Trophoblast cell (in vitro differentiated cells and primary cell): ENCODE data around the gene FRRS1L.

Experiments used
- DNase-seq, 2 donors: peaks; one replicate each; pipeline ENCODE4 v3.0.0-alpha.2; 2016
- H2AFZ ChIP-seq: 2 replicates; pipeline ENCODE4 v1.6.1; 2013; ENCODE audit warnings: low read length, moderate library complexity, mild to moderate bottlenecking; ENCODE audit not compliant: insufficient read depth, poor library complexity
- H2AK5ac ChIP-seq: 2 replicates; pipeline ENCODE4 v1.6.1; 2013; ENCODE audit warnings: mild to moderate bottlenecking, low read length
- H2BK120ac ChIP-seq: 2 replicates; pipeline ENCODE4 v1.6.1; 2013; ENCODE audit warnings: low read length, mild to moderate bottlenecking, moderate library complexity; ENCODE audit not compliant: insufficient read depth, poor library complexity
- H2BK12ac ChIP-seq: 2 replicates; pipeline ENCODE4 v1.6.1; 2013; ENCODE audit warnings: mild to moderate bottlenecking, low read length, moderate library complexity
- H2BK5ac ChIP-seq: 2 replicates; pipeline ENCODE4 v1.6.1; 2013; ENCODE audit warnings: low read length, low read depth, moderate library complexity, mild to moderate bottlenecking; ENCODE audit not compliant: poor library complexity
- H3K14ac ChIP-seq: 2 replicates; pipeline ENCODE4 v1.6.1; 2013; ENCODE audit warnings: mild to moderate bottlenecking, low read length
- H3K18ac ChIP-seq: 2 replicates; pipeline ENCODE4 v1.6.1; 2013; ENCODE audit warnings: mild to moderate bottlenecking, low read length
- H3K23ac ChIP-seq: 2 replicates; pipeline ENCODE4 v1.6.1; 2013; ENCODE audit warnings: low read length
- H3K27ac ChIP-seq: 2 replicates; pipeline ENCODE4 v1.5.1; 2013; ENCODE audit warnings: low read depth, mild to moderate bottlenecking, inconsistent platforms, low read length, moderate library complexity
- H3K27me3 ChIP-seq: 2 replicates; pipeline ENCODE4 v1.6.1; 2013; ENCODE audit warnings: inconsistent platforms, mild to moderate bottlenecking, low read length, moderate library complexity; ENCODE audit not compliant: insufficient read depth
- H3K36me3 ChIP-seq, 2 experiments: 1 replicate in 1 of 2; 2 replicates in 1 of 2; pipeline ENCODE4 v1.6.1; 2013; ENCODE audit warnings: low read length in 2 of 2, mild to moderate bottlenecking in 2 of 2, moderate library complexity in 1 of 2; ENCODE audit not compliant: insufficient read depth in 2 of 2, control insufficient read depth in 1 of 2
- H3K4ac ChIP-seq: 2 replicates; pipeline ENCODE4 v1.6.1; 2013; ENCODE audit warnings: low read depth, mild to moderate bottlenecking, low read length, moderate library complexity
- H3K4me1 ChIP-seq, 2 experiments: 1 replicate in 1 of 2; 2 replicates in 1 of 2; pipeline ENCODE4 v1.6.1; 2013; ENCODE audit warnings: low read length in 2 of 2, mild to moderate bottlenecking in 2 of 2, moderate library complexity in 1 of 2; ENCODE audit not compliant: insufficient read depth in 2 of 2, control insufficient read depth in 1 of 2
- H3K4me2 ChIP-seq: 2 replicates; pipeline ENCODE4 v1.6.1; 2013; ENCODE audit warnings: inconsistent platforms, mild to moderate bottlenecking, low read length, moderate library complexity
- H3K4me3 ChIP-seq: 2 replicates; pipeline ENCODE4 v1.5.1; 2013; ENCODE audit warnings: mild to moderate bottlenecking, low read depth, low read length, inconsistent platforms
- H3K79me1 ChIP-seq: one replicate; pipeline ENCODE4 v1.6.1; 2013; ENCODE audit warnings: low read length
- H3K79me2 ChIP-seq: 2 replicates; pipeline ENCODE4 v1.6.1; 2013; ENCODE audit warnings: low read length, mild to moderate bottlenecking; ENCODE audit not compliant: control insufficient read depth, insufficient read depth, poor library complexity
- H3K9ac ChIP-seq: 2 replicates; pipeline ENCODE4 v1.6.1; 2013; ENCODE audit warnings: mild to moderate bottlenecking, low read length
- H3K9me3 ChIP-seq: 2 replicates; pipeline ENCODE4 v1.6.1; 2013; ENCODE audit warnings: low read depth, mild to moderate bottlenecking, control low read depth, inconsistent platforms, low read length; ENCODE audit not compliant: insufficient read depth
- H4K12ac ChIP-seq: 2 replicates; pipeline ENCODE4 v1.6.1; 2013; ENCODE audit warnings: low read depth, mild to moderate bottlenecking, low read length, moderate library complexity
- H4K8ac ChIP-seq: 2 replicates; pipeline ENCODE4 v1.6.1; 2013; ENCODE audit warnings: low read depth, mild to moderate bottlenecking, low read length, moderate library complexity
- H4K91ac ChIP-seq: one replicate; pipeline ENCODE4 v1.6.1; 2013; ENCODE audit warnings: low read depth, mild to moderate bottlenecking, low read length, moderate library complexity
- WGBS: extraction: QIAGEN DNeasy Blood & Tissue Kit; methylation state at CpG from one replicate; pipeline ENCODE4 v1.1.7; 2013; ENCODE audit warnings: missing lambda C conversion rate; ENCODE audit not compliant: insufficient read length, insufficient coverage; ENCODE audit errors: extremely low coverage; 5-methylcytosine and 5-hydroxymethylcytosine counted together

Gene FRRS1L

GRCh38 chr9:109120204-109120789 is 46.8 kb downstream of the FRRS1L start:
- peak overlapping the region; percentile 39 for H3K4me2 ChIP-seq
- H3K27ac ChIP-seq, result no peak overlapping the region
- H3K9ac ChIP-seq, result no peak overlapping the region
- H3K14ac ChIP-seq, result no peak overlapping the region
- no peak overlapping the region for H3K18ac ChIP-seq
- H3K79me2 ChIP-seq, result peaks cover 20% of the 10 kb centered on the region
- H3K4me3 ChIP-seq, result no peak overlapping the region
- H3K79me1 ChIP-seq, result peaks cover 7% of the 10 kb centered on the region
- H2AK5ac ChIP-seq, result no peak overlapping the region
- H3K36me3 ChIP-seq, result no peaks in the 10 kb centered on the region
- peaks cover 3 to 12% of the 10 kb centered on the region in 2 experiments for H3K4me1 ChIP-seq
- no peak overlapping the region for H2BK12ac ChIP-seq
- peak overlapping the region; percentile 66 for H2AFZ ChIP-seq
- peak overlapping the region; percentile 80 for H4K8ac ChIP-seq
- H3K23ac ChIP-seq, result no peak overlapping the region
- no peak overlapping the region for H2BK120ac ChIP-seq
- DNase-seq, result peak; percentile 69 to 90
- H3K9me3 ChIP-seq, result no peaks in the 10 kb centered on the region
- H3K27me3 ChIP-seq, result no peaks in the 10 kb centered on the region
- WGBS, result no CpG with 5 or more reads among the region's 13 CpGs
- no peak overlapping the region for H3K4ac ChIP-seq
- H2BK5ac ChIP-seq, result no peak overlapping the region
- H4K91ac ChIP-seq, result no peak overlapping the region
- no peak overlapping the region for H4K12ac ChIP-seq

GRCh38 chr9:109119439-109120203 is 47.4 kb downstream of the FRRS1L start, which contains the start of gene TMEM245:
Gene TMEM245 (minus strand): TSS chr9:109119947. CDS start chr9:109119913, 34 bp downstream.
- Histone ChIP-seq H2BK5ac (peak within 1 kb of the TSS; percentile 47), H3K14ac (peak within 1 kb of the TSS; percentile 71), H3K4ac (peak within 1 kb of the TSS; percentile 31), H4K8ac (peak within 1 kb of the TSS; percentile 80), H3K27me3 (no peaks in the 10 kb centered on the region), H3K23ac (no peak within 1 kb of the TSS), H4K12ac (peak within 1 kb of the TSS; percentile 49), H3K79me2 (peaks cover 20% of the 10 kb centered on the region), H2AK5ac (no peak within 1 kb of the TSS), H3K4me2 (peak within 1 kb of the TSS; percentile 69), H3K4me3 (peak within 1 kb of the TSS; percentile 91), H3K18ac (peak within 1 kb of the TSS; percentile 50), H2AFZ (peak within 1 kb of the TSS; percentile 75), H3K9me3 (no peaks in the 10 kb centered on the region), H3K9ac (peak within 1 kb of the TSS; percentile 99), H3K36me3 (no peaks in the 10 kb centered on the region), H3K79me1 (peaks cover 7% of the 10 kb centered on the region), H2BK120ac (peak within 1 kb of the TSS; percentile 59), H2BK12ac (no peak within 1 kb of the TSS), H4K91ac (peak within 1 kb of the TSS; percentile 78), H3K27ac (peak within 1 kb of the TSS; percentile 84), H3K4me1 (peaks cover 3 to 12% of the 10 kb centered on the region in 2 experiments)
- peak; percentile 97 to 98 for DNase-seq
- WGBS, result no CpG with 5 or more reads among the region's 88 CpGs

- H3K27me3 ChIP-seq, result no peaks in the 10 kb centered on the region
- peak overlapping the region; percentile 6 for H3K14ac ChIP-seq
- H2AK5ac ChIP-seq, result peak overlapping the region; percentile 81
- peaks cover 20% of the 10 kb centered on the region for H3K79me2 ChIP-seq
- peak overlapping the region; percentile 54 for H2AFZ ChIP-seq
- peaks cover 7% of the 10 kb centered on the region for H3K79me1 ChIP-seq
- H3K4me3 ChIP-seq, result peak overlapping the region; percentile 91
- peak overlapping the region; percentile 10 for H4K8ac ChIP-seq
- WGBS, result no CpG with 5 or more reads among the region's 29 CpGs
- H3K4ac ChIP-seq, result peak overlapping the region; percentile 31
- no peak overlapping the region for H2BK12ac ChIP-seq
- H3K4me2 ChIP-seq, result peak overlapping the region; percentile 69
- no peaks in the 10 kb centered on the region for H3K9me3 ChIP-seq
- peak overlapping the region; percentile 84 for H3K27ac ChIP-seq
- H4K12ac ChIP-seq, result no peak overlapping the region
- peak overlapping the region; percentile 12 for H3K18ac ChIP-seq
- peaks cover 3 to 12% of the 10 kb centered on the region in 2 experiments for H3K4me1 ChIP-seq
- peak overlapping the region; percentile 48 for H4K91ac ChIP-seq
- H3K36me3 ChIP-seq, result no peaks in the 10 kb centered on the region
- H2BK120ac ChIP-seq, result no peak overlapping the region
- peak overlapping the region; percentile 22 for H2BK5ac ChIP-seq
- DNase-seq, result no peak
- H3K9ac ChIP-seq, result peak overlapping the region; percentile 99
- H3K23ac ChIP-seq, result no peak overlapping the region
Observed at GRCh38 chr9:109118808-109119438, 48.1 kb downstream of the FRRS1L start.
